WTC11 (cell line): ENCODE measurements around the gene RAB3IP. TPM values are rescaled to one million over a fixed set of nuclear protein-coding genes. Genes with fewer than 3 reads are reported as not detected.
A peak's percentile ranks its signal among the peaks of the same experiment; 100 is the strongest.

ENCODE experiments used
- ATAC-seq: fragments of 200-7000 bp; cut with Tn5 transposase; 2 replicates; pipeline ENCODE4 v1.10.0; 2021; ENCODE audit warnings: mild to moderate bottlenecking, moderate library complexity
- CTCF ChIA-PET: fragments of 300-600 bp; sonication (Branson Sonifier 250); formaldehyde crosslinking; loops from one replicate; lab custom pipeline; 2021; ENCODE audit warnings: antibody characterized with exemption; lab: Charles Lee
- POLR2A ChIA-PET: fragments of 350-600 bp; sonication (Branson Sonifier 250); formaldehyde crosslinking; loops from one replicate; lab custom pipeline; 2021; ENCODE audit warnings: antibody characterized with exemption; lab: Charles Lee
- DNase-seq: peaks from one replicate; pipeline ENCODE4 v3.0.0; 2021; ENCODE audit warnings: low spot score
- H3K27ac Mint-ChIP-seq: 2 replicates; pipeline ENCODE4 v1.8.0; 2021; ENCODE audit warnings: mixed read lengths
- H3K27me3 Mint-ChIP-seq: 2 replicates; pipeline ENCODE4 v1.8.0; 2021; ENCODE audit warnings: low read depth, mild to moderate bottlenecking, moderate library complexity, mixed read lengths
- H3K36me3 Mint-ChIP-seq: 2 replicates; pipeline ENCODE4 v1.8.0; 2021; ENCODE audit warnings: mixed read lengths
- H3K4me1 Mint-ChIP-seq: 2 replicates; pipeline ENCODE4 v1.8.0; 2022; ENCODE audit warnings: mixed read lengths
- H3K4me3 Mint-ChIP-seq: 2 replicates; pipeline ENCODE4 v1.8.0; 2021; ENCODE audit warnings: mild to moderate bottlenecking, moderate library complexity, mixed read lengths
- H3K9me3 Mint-ChIP-seq: 2 replicates; pipeline ENCODE4 v1.8.0; 2021; ENCODE audit warnings: mixed read lengths
- ELF4 ChIP-seq: sonication (generic); formaldehyde crosslinking; IDR thresholded peaks from 2 replicates; pipeline ENCODE4 v1.8.1; 2022; ENCODE audit warnings: low read depth, mild to moderate bottlenecking, moderate library complexity, missing genetic modification reagents
- ESRRA ChIP-seq: sonication (generic); formaldehyde crosslinking; IDR thresholded peaks from 2 replicates; pipeline ENCODE4 v1.8.1; 2022; ENCODE audit warnings: mild to moderate bottlenecking, missing genetic modification reagents, borderline replicate concordance
- FOXJ3 ChIP-seq: sonication (generic); formaldehyde crosslinking; IDR thresholded peaks from 2 replicates; pipeline ENCODE4 v1.9.0; 2021; ENCODE audit warnings: missing genetic modification reagents, mild to moderate bottlenecking, borderline replicate concordance
- JAZF1 ChIP-seq: fragments of 250-450 bp; sonication (Bioruptor Pico); IDR thresholded peaks from 2 replicates; pipeline ENCODE4 v1.9.0; 2021; ENCODE audit warnings: moderate library complexity, mild to moderate bottlenecking, inconsistent platforms
- MXD4 ChIP-seq: fragments of 250-450 bp; sonication (Bioruptor Pico); IDR thresholded peaks from 2 replicates; pipeline ENCODE4 v1.8.0; 2021; ENCODE audit warnings: mild to moderate bottlenecking, moderate library complexity, borderline replicate concordance
- SP1 ChIP-seq: sonication (generic); formaldehyde crosslinking; conservative IDR thresholded peaks from 2 replicates; pipeline ENCODE4 v1.8.1; 2022; ENCODE audit warnings: missing genetic modification reagents
- ZNF121 ChIP-seq: sonication (generic); formaldehyde crosslinking; IDR thresholded peaks from 2 replicates; pipeline ENCODE4 v1.8.0; 2023; ENCODE audit warnings: missing genetic modification reagents
- ZNF138 ChIP-seq: sonication (generic); formaldehyde crosslinking; conservative IDR thresholded peaks from 2 replicates; pipeline ENCODE4 v1.8.1; 2022; ENCODE audit warnings: mild to moderate bottlenecking, moderate library complexity, missing genetic modification reagents
- ZNF263 ChIP-seq: sonication (generic); formaldehyde crosslinking; IDR thresholded peaks from 2 replicates; pipeline ENCODE4 v1.8.1; 2022; ENCODE audit warnings: low read depth, mild to moderate bottlenecking, moderate library complexity, missing genetic modification reagents
- ZNF396 ChIP-seq: fragments of 250-450 bp; sonication (Bioruptor Pico); IDR thresholded peaks from 2 replicates; pipeline ENCODE4 v1.8.0; 2021; ENCODE audit warnings: mild to moderate bottlenecking, moderate library complexity, borderline replicate concordance
- ZNF416 ChIP-seq: fragments of 250-450 bp; sonication (Bioruptor Pico); IDR thresholded peaks from 2 replicates; pipeline ENCODE4 v1.9.0; 2021; ENCODE audit warnings: mild to moderate bottlenecking, inconsistent platforms
- ZNF532 ChIP-seq: fragments of 250-450 bp; sonication (Bioruptor Pico); IDR thresholded peaks from 2 replicates; pipeline ENCODE4 v1.9.0; 2021; ENCODE audit warnings: mild to moderate bottlenecking, borderline replicate concordance
- total RNA-seq: library from RNA; stranded (reverse); gene quantifications from 3 replicates; pipeline ENCODE4 v1.2.3, GENCODE V29; 2021
- TF ChIP-seq, protein P1 (sequence below): sonication (generic); formaldehyde crosslinking; IDR thresholded peaks from 2 replicates; pipeline ENCODE4 v1.8.1; 2022; ENCODE audit warnings: mild to moderate bottlenecking, moderate library complexity, missing genetic modification reagents
- TF ChIP-seq, protein P2 (sequence below): sonication (generic); formaldehyde crosslinking; IDR thresholded peaks from 2 replicates; pipeline ENCODE4 v1.8.1; 2023; ENCODE audit warnings: mild to moderate bottlenecking, moderate library complexity, missing genetic modification reagents
- TF ChIP-seq, protein P3 (sequence below): sonication (generic); formaldehyde crosslinking; IDR thresholded peaks from 2 replicates; pipeline ENCODE4 v1.8.0; 2023; ENCODE audit warnings: missing genetic modification reagents, mild to moderate bottlenecking, borderline replicate concordance
- TF ChIP-seq, protein P4 (sequence below): sonication (generic); formaldehyde crosslinking; IDR thresholded peaks from 2 replicates; pipeline ENCODE4 v1.8.0; 2022; ENCODE audit warnings: missing genetic modification reagents
- TF ChIP-seq, protein P5 (sequence below): sonication (generic); formaldehyde crosslinking; IDR thresholded peaks from 2 replicates; pipeline ENCODE4 v1.8.0; 2022; ENCODE audit warnings: mild to moderate bottlenecking, missing genetic modification reagents

The RAB3IP gene
- total RNA-seq, 1 experiment from 2014 or later, result 47.2 TPM

GRCh38 chr12:69738351-69739286, at the start of gene RAB3IP (continued):
- TF ChIP-seq FOXJ3 (no peak), ELF4 (CRISPR knock-in tag) (no peak), ZNF416 (no peak), SP1 (CRISPR knock-in tag) (peak; percentile 91), ESRRA (CRISPR knock-in tag) (0 out of 2 replicates have a peak, but pooled peaks have one; percentile 36), ZNF121 (CRISPR knock-in tag) (no peak)
- TF ChIP-seq, protein P1, sequence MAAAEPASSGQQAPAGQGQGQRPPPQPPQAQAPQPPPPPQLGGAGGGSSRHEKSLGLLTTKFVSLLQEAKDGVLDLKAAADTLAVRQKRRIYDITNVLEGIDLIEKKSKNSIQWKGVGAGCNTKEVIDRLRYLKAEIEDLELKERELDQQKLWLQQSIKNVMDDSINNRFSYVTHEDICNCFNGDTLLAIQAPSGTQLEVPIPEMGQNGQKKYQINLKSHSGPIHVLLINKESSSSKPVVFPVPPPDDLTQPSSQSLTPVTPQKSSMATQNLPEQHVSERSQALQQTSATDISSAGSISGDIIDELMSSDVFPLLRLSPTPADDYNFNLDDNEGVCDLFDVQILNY, result peak; percentile 61; the same call in 1 of the 2 replicates
- TF ChIP-seq, all 79 proteins: peak for 16

DNA sequence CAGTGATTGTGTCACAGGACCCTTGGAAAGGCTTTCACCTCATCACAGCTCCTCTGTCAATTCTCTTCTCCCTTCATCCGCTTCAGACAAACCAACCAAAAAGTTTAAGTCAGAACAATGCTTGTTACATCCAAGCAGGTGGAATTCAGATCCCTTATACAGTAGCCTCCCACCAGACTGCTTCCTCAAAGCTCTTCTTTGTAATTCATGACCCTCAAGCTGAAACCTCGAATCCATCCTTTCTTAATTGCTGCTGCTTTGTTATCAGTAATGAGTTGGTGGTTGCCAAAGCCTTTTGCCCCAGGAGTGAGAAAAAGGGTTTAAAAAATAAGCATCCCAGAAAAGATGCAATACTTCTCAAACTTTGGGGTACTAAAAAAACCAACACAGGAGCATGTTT, 49.0 kb upstream of the RAB3IP start:
- no peaks in the 10 kb centered on the region for H3K36me3 Mint-ChIP-seq
- no peaks in the 10 kb centered on the region; the same call in 1 of the 2 replicates for H3K9me3 Mint-ChIP-seq
- POLR2A ChIA-PET, result no interaction called here
- H3K4me1 Mint-ChIP-seq, result peaks cover 42% of the 10 kb centered on the region
- ATAC-seq (peak; percentile 65), DNase-seq (no peak)
- peak overlapping the region; percentile 2; the same call in 1 of the 2 replicates for H3K4me3 Mint-ChIP-seq
- H3K27me3 Mint-ChIP-seq, result no peaks in the 10 kb centered on the region
- CTCF ChIA-PET, result interaction anchor here (0.8 kb wide), 1 partner anchor 49 kb away, joined by 3 read pairs; no protein-coding TSS in a partner anchor
- peak overlapping the region; percentile 32 for H3K27ac Mint-ChIP-seq
- TF ChIP-seq ZNF263 (CRISPR knock-in tag) (no peak), ZNF396 (CRISPR knock-in tag) (no peak), MXD4 (CRISPR knock-in tag) (no peak), ZNF532 (CRISPR knock-in tag) (no peak), FOXJ3 (no peak), ZNF138 (no peak), JAZF1 (CRISPR knock-in tag) (no peak)
- TF ChIP-seq, protein P2, sequence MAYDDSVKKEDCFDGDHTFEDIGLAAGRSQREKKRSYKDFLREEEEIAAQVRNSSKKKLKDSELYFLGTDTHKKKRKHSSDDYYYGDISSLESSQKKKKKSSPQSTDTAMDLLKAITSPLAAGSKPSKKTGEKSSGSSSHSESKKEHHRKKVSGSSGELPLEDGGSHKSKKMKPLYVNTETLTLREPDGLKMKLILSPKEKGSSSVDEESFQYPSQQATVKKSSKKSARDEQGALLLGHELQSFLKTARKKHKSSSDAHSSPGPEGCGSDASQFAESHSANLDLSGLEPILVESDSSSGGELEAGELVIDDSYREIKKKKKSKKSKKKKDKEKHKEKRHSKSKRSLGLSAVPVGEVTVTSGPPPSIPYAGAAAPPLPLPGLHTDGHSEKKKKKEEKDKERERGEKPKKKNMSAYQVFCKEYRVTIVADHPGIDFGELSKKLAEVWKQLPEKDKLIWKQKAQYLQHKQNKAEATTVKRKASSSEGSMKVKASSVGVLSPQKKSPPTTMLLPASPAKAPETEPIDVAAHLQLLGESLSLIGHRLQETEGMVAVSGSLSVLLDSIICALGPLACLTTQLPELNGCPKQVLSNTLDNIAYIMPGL (CRISPR knock-in tag), result no peak
- TF ChIP-seq, protein P3, sequence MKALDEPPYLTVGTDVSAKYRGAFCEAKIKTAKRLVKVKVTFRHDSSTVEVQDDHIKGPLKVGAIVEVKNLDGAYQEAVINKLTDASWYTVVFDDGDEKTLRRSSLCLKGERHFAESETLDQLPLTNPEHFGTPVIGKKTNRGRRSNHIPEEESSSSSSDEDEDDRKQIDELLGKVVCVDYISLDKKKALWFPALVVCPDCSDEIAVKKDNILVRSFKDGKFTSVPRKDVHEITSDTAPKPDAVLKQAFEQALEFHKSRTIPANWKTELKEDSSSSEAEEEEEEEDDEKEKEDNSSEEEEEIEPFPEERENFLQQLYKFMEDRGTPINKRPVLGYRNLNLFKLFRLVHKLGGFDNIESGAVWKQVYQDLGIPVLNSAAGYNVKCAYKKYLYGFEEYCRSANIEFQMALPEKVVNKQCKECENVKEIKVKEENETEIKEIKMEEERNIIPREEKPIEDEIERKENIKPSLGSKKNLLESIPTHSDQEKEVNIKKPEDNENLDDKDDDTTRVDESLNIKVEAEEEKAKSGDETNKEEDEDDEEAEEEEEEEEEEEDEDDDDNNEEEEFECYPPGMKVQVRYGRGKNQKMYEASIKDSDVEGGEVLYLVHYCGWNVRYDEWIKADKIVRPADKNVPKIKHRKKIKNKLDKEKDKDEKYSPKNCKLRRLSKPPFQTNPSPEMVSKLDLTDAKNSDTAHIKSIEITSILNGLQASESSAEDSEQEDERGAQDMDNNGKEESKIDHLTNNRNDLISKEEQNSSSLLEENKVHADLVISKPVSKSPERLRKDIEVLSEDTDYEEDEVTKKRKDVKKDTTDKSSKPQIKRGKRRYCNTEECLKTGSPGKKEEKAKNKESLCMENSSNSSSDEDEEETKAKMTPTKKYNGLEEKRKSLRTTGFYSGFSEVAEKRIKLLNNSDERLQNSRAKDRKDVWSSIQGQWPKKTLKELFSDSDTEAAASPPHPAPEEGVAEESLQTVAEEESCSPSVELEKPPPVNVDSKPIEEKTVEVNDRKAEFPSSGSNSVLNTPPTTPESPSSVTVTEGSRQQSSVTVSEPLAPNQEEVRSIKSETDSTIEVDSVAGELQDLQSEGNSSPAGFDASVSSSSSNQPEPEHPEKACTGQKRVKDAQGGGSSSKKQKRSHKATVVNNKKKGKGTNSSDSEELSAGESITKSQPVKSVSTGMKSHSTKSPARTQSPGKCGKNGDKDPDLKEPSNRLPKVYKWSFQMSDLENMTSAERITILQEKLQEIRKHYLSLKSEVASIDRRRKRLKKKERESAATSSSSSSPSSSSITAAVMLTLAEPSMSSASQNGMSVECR (CRISPR knock-in tag), result no peak
- TF ChIP-seq, protein P4, sequence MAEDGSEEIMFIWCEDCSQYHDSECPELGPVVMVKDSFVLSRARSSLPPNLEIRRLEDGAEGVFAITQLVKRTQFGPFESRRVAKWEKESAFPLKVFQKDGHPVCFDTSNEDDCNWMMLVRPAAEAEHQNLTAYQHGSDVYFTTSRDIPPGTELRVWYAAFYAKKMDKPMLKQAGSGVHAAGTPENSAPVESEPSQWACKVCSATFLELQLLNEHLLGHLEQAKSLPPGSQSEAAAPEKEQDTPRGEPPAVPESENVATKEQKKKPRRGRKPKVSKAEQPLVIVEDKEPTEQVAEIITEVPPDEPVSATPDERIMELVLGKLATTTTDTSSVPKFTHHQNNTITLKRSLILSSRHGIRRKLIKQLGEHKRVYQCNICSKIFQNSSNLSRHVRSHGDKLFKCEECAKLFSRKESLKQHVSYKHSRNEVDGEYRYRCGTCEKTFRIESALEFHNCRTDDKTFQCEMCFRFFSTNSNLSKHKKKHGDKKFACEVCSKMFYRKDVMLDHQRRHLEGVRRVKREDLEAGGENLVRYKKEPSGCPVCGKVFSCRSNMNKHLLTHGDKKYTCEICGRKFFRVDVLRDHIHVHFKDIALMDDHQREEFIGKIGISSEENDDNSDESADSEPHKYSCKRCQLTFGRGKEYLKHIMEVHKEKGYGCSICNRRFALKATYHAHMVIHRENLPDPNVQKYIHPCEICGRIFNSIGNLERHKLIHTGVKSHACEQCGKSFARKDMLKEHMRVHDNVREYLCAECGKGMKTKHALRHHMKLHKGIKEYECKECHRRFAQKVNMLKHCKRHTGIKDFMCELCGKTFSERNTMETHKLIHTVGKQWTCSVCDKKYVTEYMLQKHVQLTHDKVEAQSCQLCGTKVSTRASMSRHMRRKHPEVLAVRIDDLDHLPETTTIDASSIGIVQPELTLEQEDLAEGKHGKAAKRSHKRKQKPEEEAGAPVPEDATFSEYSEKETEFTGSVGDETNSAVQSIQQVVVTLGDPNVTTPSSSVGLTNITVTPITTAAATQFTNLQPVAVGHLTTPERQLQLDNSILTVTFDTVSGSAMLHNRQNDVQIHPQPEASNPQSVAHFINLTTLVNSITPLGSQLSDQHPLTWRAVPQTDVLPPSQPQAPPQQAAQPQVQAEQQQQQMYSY, result no peak
- TF ChIP-seq, protein P5, sequence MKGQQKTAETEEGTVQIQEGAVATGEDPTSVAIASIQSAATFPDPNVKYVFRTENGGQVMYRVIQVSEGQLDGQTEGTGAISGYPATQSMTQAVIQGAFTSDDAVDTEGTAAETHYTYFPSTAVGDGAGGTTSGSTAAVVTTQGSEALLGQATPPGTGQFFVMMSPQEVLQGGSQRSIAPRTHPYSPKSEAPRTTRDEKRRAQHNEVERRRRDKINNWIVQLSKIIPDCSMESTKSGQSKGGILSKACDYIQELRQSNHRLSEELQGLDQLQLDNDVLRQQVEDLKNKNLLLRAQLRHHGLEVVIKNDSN (CRISPR knock-in tag), result no peak
